HG02798 (cell line): ENCODE data around the gene VPS33A.
"Not testable (repeated sequence)": the region's sequence is repeated elsewhere in the genome, so short reads cannot be mapped to it uniquely, and the experiment has no call there.

Experiments
- ATAC-seq: cut with Tn5 transposase; IDR thresholded peaks from one replicate; pipeline ENCODE4 v1.9.1; 2021; ENCODE audit warnings: mild to moderate bottlenecking; ENCODE audit not compliant: unreplicated experiment, poor library complexity

Gene VPS33A

DNA sequence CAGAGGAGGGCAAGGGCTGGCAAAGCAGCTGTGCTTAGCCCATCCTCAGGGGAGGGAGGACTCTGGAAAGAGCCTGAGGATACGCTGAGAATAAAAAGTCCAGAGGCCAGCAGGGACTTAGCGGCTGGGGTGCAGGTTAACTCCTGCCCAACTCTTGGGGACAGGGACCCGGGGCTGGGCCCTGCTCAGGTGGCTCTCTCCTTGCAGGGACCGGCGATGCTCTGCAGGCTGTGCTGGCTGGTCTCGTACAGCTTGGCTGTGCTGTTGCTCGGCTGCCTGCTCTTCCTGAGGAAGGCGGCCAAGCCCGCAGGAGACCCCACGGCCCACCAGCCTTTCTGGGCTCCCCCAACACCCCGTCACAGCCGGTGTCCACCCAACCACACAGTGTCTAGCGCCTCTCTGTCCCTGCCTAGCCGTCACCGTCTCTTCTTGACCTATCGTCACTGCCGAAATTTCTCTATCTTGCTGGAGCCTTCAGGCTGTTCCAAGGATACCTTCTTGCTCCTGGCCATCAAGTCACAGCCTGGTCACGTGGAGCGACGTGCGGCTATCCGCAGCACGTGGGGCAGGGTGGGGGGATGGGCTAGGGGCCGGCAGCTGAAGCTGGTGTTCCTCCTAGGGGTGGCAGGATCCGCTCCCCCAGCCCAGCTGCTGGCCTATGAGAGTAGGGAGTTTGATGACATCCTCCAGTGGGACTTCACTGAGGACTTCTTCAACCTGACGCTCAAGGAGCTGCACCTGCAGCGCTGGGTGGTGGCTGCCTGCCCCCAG lies 60.0 kb downstream of the VPS33A start:
- no peak for ATAC-seq

DNA sequence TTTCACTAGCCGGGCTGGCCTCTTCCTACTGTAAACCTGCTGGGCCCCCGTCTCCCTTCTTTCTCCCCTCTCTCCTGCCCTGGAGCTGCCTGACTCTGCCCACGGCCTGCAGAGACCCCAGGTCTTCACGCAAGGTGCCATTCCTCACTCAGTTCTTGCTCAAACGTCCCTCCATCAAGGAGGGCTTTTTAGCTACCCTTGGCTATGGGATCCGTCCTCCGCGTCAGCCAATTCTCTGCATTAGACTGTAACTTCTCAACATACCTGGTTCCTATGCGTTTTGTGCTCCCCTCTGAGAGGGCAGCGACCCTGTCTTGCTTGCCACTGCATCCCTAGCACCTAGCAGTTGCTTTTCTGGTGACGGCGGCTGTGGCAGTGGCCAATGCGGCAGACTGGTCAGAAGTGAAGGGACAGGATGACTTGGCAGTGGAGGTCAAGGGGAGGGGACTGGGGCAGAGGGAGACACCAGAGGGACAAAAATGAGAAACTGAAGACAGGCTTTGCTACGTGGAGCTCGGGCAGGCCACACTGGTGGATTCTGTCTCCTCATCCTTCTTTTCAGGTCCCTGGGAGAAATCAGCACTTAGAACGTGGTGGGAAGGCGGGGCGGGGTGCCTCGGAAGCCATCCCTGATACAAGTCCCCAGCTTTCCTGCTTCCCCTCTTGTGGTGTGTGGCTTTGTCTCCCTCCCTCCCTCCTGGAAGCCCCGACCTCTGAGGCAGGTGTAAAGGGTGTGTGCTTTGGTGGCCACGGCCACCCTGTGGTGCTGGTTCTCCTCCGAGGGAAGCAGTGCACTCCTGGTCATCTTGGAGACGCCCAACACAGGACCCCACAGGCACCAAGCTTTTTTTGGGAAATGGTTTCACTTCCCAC lies 61.0 kb downstream of the VPS33A start:
- no peak for ATAC-seq

DNA sequence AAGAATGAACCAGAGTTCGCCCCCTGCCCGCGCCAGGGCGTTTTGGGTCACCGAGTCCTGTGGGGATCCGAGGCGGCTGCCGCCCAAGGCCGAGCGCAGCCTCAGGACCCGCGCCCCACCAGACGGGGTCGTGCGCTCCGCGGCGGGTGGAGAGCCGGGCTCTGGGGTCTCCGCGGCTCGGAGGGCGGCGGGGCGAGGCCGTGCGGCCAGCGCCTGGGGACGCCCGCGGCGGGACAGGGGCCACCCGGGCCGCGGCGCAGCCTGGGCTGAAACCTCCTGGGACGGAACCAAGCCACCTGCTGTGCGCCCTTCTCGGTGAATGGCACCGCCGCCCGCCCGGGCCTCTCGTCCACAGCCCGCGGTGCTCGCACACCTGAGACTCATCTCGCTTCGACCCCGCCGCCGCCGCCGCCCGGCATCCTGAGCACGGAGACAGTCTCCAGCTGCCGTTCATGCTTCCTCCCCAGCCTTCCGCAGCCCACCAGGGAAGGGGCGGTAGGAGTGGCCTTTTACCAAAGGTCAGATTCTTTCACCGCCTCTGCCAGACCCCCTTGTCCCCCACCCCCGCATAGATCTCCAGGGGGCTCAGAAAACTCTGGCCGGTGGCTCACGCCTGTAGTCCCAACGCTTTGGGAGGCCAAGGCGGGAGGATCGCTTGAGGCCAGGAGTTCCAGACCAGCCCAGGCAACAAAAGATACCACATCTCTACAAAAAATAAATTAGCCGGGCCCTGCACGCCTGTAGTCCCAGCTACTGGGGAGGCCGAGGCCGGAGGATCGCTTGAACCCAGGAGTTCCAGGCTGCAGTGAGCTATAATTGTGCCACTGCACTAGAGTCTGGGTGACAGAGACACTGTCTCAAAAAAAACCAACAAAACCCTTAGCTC lies 61.9 kb downstream of the VPS33A start:
- ATAC-seq, result no peak

DNA sequence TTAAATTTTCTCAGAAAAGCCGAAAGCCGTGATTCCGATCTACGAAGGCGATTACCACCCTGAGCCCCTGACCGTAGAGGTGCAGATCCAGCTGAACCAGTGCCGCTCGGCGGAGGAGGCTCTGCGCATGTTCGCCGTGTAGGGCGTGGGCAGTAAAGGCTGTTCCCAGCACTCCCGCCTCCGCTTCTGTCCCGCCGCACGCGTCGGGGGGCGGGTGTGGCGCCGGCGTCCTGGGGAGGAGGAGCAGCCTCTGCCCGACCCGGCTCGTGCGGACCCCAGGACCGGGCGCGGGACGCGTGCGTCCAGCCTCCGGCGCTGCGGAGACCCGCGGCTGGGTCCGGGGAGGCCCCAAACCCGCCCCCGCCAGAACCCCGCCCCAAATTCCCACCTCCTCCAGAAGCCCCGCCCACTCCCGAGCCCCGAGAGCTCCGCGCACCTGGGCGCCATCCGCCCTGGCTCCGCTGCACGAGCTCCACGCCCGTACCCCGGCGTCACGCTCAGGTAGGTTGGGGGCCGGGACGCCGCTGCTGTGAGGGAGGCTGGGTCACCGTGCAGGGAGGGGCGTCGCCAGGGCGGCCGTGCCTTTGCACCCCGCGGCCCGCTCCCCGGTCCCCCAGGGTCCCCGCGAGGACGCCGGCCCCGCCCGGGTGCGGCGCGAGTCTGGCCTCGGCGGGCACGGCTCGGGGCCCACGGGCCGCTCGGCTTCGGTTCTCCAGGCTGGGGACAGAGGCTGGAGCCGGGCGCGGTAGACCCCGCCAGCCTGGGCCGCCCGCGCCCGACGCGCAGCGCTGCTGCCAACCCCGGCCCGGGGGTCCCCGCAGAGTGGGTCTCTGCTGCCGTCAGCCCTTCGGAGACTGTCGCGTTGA lies 62.8 kb downstream of the VPS33A start, which contains the start of gene B3GNT4:
TSS of gene B3GNT4 (plus strand) at position 409 of the 866 bp plus-strand sequence. CDS start 910 bp downstream, outside the sequence.
- ATAC-seq, result peak; percentile 44

DNA sequence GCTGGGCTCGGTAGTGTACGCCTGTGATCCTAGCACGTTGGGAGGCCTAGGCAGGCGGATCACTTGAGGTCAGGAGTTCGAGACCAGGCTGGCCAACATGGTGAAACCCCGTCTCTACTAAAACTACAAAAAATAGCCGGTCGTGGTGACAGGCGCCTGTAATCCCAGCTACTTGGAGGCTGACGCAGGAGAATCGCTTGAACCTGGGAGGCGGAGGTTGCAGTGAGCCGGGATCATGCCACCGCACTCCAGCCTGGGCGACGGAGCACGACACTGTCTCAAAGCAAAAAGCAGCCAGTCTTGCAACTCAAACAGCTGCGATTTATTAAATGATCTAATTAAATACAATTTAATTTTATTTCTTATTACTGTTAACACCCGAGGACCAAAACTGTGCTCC lies 63.5 kb downstream of the VPS33A start:
- not testable (repeated sequence) for ATAC-seq

DNA sequence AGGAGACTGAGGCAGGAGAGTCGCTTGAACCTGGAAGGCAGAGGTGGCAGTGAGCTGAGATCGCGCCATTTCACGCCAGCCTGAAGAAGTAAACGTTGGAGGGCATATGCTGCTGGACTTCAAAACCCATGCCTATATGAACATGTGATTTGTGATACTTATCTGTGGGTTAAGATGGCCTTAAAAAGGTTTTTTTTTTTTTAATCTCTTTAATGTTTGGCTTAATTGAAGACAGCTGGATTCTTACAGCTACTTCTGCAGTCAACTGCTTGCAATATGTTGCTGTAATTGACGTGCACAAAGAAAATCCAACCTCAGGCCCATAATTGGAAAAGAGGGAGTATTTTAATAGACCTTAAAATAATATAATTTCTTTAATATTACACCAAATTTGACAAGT lies 64.3 kb downstream of the VPS33A start:
- no peak for ATAC-seq

DNA sequence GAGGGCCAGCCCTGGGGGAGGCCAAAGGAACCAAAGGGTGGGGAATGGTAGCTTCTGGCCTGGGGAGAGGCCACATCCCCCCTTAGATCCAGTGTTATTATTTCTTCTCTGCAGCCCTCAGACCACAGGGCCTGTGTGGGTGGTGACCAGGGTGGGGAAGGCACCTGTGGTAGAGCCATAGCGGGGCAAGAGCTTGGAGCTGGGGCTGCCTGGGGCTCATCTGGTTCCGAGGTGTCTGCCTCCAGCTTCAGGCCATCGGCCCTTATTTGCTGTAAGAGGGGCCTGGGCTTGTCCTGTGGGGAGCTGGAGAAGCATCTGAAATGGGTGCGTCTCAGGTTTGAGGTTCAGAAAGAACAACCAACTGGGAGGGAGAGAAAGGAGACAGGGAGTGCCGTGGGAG lies 64.9 kb downstream of the VPS33A start:
- no peak for ATAC-seq

DNA sequence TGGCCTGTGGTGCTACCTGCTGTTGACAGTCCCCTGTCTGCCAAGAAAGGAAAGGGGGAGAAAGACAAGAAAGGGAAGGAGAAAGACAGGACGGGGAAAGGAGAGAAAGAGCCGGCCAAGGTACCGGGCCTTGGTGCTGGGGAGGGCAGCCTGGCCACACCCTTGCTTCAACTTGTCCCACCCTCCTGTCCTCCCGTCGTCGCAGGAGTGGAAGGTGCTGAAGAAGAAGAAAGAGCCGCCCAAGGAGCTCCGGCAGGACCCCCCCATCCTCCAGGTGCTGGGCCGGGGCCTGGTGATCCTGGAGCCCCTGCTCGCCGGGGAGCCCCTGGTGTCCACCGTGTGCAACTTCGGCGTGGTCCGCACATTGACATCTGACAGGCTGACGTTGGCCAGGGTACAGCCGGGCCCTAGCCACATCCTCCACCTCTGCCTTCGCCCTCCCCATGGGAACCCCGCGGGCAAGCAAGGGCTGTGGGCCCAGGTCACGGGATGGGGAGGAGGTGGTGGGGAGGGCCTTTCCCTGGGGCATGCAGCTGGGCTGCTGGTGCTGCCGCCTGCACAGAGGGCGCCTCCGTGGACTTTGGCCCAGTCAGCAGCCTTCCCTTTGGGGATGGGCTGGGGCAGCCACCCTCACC lies 65.6 kb downstream of the VPS33A start:
- no peak for ATAC-seq

DNA sequence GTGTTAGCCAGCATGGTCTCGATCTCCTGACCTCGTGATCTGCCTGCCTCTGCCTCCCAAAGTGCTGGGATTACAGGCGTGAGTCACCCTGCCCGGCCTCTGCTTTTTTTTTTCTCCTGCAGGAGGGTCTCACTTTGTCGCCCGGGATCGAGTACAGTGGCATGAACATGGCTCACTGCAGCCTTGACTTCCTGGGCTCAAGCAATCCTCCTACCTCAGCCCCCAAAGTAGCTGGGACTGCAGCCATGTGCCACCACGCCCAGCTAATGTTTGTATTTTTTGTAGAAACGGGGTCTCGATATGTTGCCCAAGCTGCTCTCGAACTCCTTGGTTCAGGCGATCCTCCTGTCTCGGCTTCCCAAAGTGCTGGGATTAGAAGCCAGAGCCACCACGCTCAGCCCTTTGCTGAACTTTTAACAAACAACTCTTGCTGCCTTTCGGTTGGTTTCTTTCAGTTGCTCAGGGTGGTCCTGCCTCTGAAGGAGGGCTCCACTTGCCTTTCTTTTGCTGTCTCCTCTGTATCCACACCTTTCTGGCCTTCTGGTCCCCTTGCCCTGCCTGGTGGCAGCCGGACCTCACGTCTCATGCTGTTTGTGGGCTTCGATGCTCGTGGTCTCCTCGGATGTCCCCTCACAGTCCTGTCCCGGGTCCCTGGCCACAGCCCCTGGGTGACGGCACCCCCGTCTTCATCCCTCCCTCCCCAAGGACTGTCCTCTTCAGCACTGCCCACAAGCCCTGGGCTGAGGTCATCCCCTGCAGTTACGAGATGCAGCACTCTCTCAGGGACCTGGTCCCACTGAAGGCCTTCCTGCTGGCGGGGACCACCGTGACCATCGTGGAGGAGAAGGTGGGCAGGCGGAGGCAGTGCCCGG lies 66.6 kb downstream of the VPS33A start:
- no peak for ATAC-seq

DNA sequence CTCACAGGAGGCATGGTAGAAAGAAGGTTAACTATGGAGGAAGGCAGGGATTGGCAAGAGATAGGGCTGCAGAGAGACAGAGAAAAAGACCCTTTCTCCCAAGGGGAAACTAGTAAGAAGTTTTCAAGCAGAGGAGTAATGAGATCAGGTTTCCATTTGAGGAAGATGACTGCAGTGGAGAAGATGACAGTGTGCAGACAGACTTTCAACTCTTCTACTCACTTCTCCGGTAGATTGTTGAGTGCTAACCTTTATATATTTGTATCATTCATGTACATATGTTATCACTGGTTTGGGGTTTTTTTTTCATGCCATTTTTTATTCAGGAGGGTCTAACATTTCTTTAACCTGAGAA lies 68.7 kb downstream of the VPS33A start:
- no peak for ATAC-seq

DNA sequence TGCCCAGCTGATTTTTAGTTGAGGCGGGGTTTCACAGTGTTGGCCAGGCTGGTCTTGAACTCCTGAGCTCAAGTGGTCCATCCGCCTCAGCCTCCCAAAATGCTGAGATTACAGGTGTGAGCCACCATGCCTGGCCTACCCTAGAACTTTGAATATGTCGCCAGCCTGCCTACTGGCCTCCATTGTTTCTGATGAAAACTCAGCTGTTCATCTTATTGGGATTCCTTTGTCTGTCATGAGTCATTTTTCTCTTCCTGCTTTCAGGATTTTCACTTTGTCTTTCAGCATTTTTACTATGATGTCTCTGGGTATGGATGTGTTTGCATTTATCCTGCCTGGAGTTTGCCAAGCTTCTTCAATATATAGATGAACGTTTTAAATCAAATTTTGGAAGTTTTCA lies 70.9 kb downstream of the VPS33A start:
- no peak for ATAC-seq

DNA sequence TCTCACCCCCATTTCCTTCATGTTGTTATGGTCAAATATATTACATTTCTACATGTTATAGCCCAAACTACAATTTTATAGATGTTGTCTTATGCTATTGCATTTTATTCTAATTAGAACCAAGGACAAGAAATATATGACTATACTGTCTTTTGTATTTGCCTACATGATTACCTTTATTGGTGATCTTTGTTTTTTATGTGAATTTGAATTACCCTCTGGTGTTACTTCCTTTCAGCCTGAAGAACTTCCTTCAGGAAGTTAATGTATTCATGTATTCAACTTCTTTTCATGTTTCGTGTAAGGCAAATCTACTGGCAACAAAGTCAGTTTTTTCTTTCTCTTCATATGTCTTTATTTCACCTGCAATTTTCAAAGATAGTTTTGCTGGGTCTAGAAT lies 71.5 kb downstream of the VPS33A start:
- no peak for ATAC-seq

DNA sequence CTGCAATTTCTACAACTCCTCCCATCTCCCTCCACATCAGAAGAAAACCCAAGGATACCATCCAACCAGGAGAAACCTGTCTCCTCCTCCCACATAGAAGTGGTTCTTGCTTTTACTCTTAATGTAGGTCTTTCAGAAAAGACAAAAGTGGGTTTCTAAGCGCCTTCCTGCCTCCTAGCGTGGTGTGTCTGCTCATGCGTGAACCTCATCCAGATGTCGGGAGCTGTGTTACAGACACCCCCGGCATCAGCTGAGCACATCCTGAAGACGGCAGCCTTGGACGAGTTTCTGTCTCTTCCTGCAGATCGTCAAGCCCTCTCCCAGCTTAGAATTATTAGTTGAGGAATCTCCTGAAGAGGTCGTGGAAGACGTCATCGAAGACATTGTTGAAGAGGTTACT lies 73.9 kb downstream of the VPS33A start:
- no peak for ATAC-seq

DNA sequence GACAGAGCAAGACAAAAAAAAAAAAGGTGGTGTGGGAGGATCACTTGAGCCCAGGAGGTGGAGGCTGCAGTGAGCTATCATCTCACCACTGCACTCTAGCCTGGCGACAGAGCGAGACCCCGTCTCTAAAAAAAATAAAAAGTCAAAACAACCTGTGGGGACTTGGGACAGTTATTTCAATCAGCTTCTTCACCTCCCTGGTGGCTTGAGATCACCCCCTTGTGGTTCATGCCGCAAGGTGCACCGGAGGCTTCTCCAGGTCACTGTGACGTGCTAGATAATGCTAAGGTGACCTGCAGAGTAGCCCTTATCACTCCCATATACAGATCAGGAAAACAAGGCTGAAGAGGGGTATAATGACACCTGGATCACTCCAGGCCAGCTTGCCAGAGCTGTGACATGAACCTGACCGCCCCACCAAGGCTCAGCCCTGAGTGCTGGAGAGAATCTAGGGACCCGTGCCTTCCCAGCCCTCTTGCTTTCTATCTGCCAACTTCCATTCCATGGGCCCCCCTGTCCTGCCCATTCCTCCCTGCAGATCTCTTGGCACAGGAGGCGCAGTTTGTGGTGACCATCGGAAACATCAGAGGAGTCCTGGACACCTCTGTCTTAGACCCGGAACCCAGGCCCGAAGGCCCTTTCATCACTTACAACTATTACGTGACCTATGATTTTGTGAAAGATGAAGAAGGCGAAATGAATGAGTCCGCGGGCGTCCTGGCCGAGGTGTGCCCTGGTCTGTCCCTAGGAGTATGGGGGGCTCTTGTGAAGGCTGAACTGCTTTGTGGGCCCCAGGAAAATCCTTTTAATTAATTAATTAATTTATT lies 75.2 kb downstream of the VPS33A start:
- ATAC-seq, result no peak

DNA sequence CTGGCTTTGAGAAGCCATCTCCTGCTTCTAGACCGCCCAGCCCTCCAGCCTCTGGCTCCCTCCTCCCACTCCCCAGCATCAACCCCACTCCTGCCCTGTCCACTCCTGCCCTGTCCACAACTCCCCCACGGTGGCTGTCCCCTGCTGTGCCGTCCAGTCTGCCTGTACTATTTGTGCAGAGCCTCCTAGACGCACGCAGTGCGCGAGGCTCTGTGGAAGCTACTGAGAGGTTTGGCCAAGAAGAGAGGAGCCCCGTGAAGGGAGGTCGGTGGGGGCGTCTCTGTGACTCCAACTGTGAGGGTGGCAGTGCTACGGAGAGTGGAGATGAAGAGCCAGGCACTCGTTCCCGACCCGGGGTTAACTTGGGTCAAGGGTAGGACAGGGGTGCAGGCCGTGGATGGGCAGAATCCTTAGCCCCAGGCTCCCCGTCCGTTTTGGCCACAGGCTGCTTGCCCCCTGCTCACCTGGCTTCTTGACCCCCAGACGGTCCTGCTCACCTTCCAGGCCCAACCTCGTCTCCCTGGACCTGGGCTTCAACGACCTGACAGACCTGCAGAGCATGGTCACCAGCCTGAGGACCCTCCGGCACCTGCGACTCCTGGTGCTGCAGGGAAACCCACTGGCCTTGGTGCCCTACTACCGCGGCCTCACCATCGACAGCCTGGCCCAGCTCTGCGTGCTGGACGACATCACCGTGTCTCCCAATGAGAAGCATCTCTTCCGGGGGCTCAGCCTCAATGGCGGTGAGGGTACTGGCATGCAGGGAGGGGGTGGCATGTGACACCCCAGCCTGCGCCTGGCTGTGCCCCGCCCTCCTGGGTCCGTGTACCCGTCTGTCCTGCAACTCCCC lies 76.4 kb downstream of the VPS33A start:
- no peak for ATAC-seq

DNA sequence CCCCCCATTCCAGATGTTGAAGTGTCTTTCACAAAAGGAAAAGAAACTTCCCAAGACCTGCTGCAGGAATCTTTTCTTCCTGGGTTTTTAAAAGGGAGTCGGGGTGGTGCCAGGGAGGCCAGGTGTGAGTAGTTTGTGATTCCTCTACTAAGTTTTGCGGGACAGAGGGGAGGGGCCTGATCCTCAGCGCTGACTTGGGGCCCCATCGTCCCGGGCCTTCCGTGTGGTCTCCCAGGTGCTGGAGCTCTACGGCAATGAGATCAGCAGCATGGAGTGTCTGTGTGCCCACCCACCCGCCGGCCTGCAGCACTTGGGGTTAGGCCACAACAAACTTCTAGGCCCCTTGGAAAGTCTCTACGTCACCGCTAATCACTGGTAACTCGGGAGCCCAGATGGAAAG lies 78.8 kb downstream of the VPS33A start:
- no peak for ATAC-seq
